GM06990 (cell line): Measurements from ENCODE around the gene RBM17.
"Not testable (repeated sequence)": the region's sequence is repeated elsewhere in the genome, so short reads cannot be mapped to it uniquely, and the experiment has no call there.

Experiments
- DNase-seq: peaks from one replicate; pipeline ENCODE4 v3.0.0-alpha.2; 2011; ENCODE audit not compliant: insufficient read length; ENCODE audit errors: extremely low read depth
- H3K27me3 ChIP-seq: replicated peaks from 2 replicates; pipeline ENCODE4 v1.6.0; 2011; ENCODE audit warnings: low read length; ENCODE audit not compliant: control insufficient read depth, insufficient read depth
- H3K36me3 ChIP-seq: 2 replicates; pipeline ENCODE4 v1.5.1; 2011; ENCODE audit warnings: low read length; ENCODE audit not compliant: control insufficient read depth, insufficient read depth
- H3K4me3 ChIP-seq: replicated peaks from 2 replicates; pipeline ENCODE4 v1.5.1; 2011; ENCODE audit warnings: low read depth, mild to moderate bottlenecking, control low read depth, low read length
- CTCF ChIP-seq: IDR thresholded peaks from 2 replicates; pipeline ENCODE4 v1.5.1; 2011; ENCODE audit warnings: low read length, control low read depth, mild to moderate bottlenecking, inconsistent platforms; ENCODE audit not compliant: insufficient read depth, poor library complexity, severe bottlenecking

Gene RBM17

GRCh38 chr10:6161921-6162320 is 73.1 kb downstream of the RBM17 start:
- H3K27me3 ChIP-seq, result no peaks in the 10 kb centered on the region
- peaks cover 3% of the 10 kb centered on the region for H3K36me3 ChIP-seq
- DNase-seq, result no peak
- no peak for TF ChIP-seq CTCF
- no peak overlapping the region for H3K4me3 ChIP-seq

GRCh38 chr10:6162589-6163356 is 73.9 kb downstream of the RBM17 start:
- H3K4me3 ChIP-seq, result peak overlapping the region; percentile 64
- peaks cover 3% of the 10 kb centered on the region for H3K36me3 ChIP-seq
- no peak for TF ChIP-seq CTCF
- DNase-seq, result no peak
- H3K27me3 ChIP-seq, result no peaks in the 10 kb centered on the region

- TF ChIP-seq CTCF, result no peak
- peak; percentile 98 for DNase-seq
- Histone ChIP-seq H3K36me3 (peaks cover 7% of the 10 kb centered on the region), H3K4me3 (peak overlapping the region; percentile 85), H3K27me3 (no peaks in the 10 kb centered on the region)
These were observed 74.8 kb downstream of the RBM17 start for GRCh38 chr10:6163364-6164270.

- Histone ChIP-seq H3K27me3 (no peaks in the 10 kb centered on the region), H3K4me3 (peak overlapping the region; percentile 85), H3K36me3 (peaks cover 7% of the 10 kb centered on the region)
- TF ChIP-seq CTCF, result no peak
- no peak for DNase-seq
These were observed 75.6 kb downstream of the RBM17 start for GRCh38 chr10:6164271-6165095.

- Histone ChIP-seq H3K4me3 (no peak overlapping the region), H3K36me3 (peaks cover 7% of the 10 kb centered on the region), H3K27me3 (no peaks in the 10 kb centered on the region)
- no peak for DNase-seq
- TF ChIP-seq CTCF, result no peak
These were observed 76.4 kb downstream of the RBM17 start for GRCh38 chr10:6165221-6165725.

- H3K4me3 ChIP-seq, H3K36me3 ChIP-seq, H3K27me3 ChIP-seq, DNase-seq: not testable (repeated sequence)
These were observed 77.1 kb downstream of the RBM17 start for GRCh38 chr10:6165933-6166332.
